GM23248 (cell line): Measurements from ENCODE around the gene MAP3K20. TPM values are rescaled to one million over a fixed set of nuclear protein-coding genes. Genes with fewer than 3 reads are reported as not detected.
A peak's percentile ranks its signal among the peaks of the same experiment; 100 is the strongest.

Experiments
- DNase-seq: peaks from one replicate; pipeline ENCODE4 v3.0.0-alpha.2; 2015
- H2AFZ ChIP-seq: fragments of 200-600 bp; sonication (generic); 2 replicates; pipeline ENCODE4 v1.6.1; 2016; ENCODE audit warnings: antibody characterized with exemption
- H3F3A ChIP-seq: fragments of 200-600 bp; sonication (generic); 2 replicates; pipeline ENCODE4 v1.6.1; 2016; ENCODE audit warnings: mild to moderate bottlenecking, antibody characterized with exemption, mixed run types; ENCODE audit not compliant: insufficient read depth
- H3K27ac ChIP-seq: fragments of 200-600 bp; sonication (generic); 2 replicates; pipeline ENCODE4 v1.5.1; 2016; ENCODE audit warnings: mild to moderate bottlenecking
- H3K27me3 ChIP-seq: fragments of 200-600 bp; sonication (generic); replicated peaks from 2 replicates; pipeline ENCODE4 v1.6.1; 2016; ENCODE audit warnings: mild to moderate bottlenecking; ENCODE audit not compliant: insufficient read depth
- H3K36me3 ChIP-seq: fragments of 200-600 bp; sonication (generic); 2 replicates; pipeline ENCODE4 v1.6.1; 2016; ENCODE audit warnings: low read depth, mild to moderate bottlenecking
- H3K4me1 ChIP-seq: fragments of 200-600 bp; sonication (generic); 2 replicates; pipeline ENCODE4 v1.6.1; 2016; ENCODE audit warnings: mild to moderate bottlenecking; ENCODE audit not compliant: insufficient read depth
- H3K4me2 ChIP-seq: fragments of 200-600 bp; sonication (generic); one replicate; pipeline ENCODE4 v1.6.1; 2016; ENCODE audit warnings: mild to moderate bottlenecking; ENCODE audit not compliant: unreplicated experiment
- H3K4me3 ChIP-seq: fragments of 200-600 bp; sonication (generic); 2 replicates; pipeline ENCODE4 v1.5.1; 2016; ENCODE audit warnings: mild to moderate bottlenecking
- H3K79me2 ChIP-seq: fragments of 200-600 bp; sonication (generic); 2 replicates; pipeline ENCODE4 v1.6.1; 2016; ENCODE audit warnings: mild to moderate bottlenecking; ENCODE audit not compliant: insufficient read depth
- H3K9ac ChIP-seq: fragments of 200-600 bp; sonication (generic); 2 replicates; pipeline ENCODE4 v1.6.1; 2016; ENCODE audit warnings: mild to moderate bottlenecking
- H3K9me2 ChIP-seq: fragments of 200-600 bp; sonication (generic); 2 replicates; pipeline ENCODE4 v1.6.1; 2016; ENCODE audit warnings: mixed run types, mild to moderate bottlenecking, moderate library complexity; ENCODE audit not compliant: insufficient read depth
- H3K9me3 ChIP-seq: fragments of 200-600 bp; sonication (generic); one replicate; pipeline ENCODE4 v1.6.1; 2017; ENCODE audit warnings: low read depth
- H4K20me1 ChIP-seq: fragments of 200-600 bp; sonication (generic); 2 replicates; pipeline ENCODE4 v1.6.0; 2016; ENCODE audit not compliant: insufficient read depth
- EZH2 ChIP-seq: fragments of 200-600 bp; sonication (generic); IDR thresholded peaks from 2 replicates; pipeline ENCODE4 v1.6.1; 2018; ENCODE audit warnings: antibody characterized with exemption, mild to moderate bottlenecking; ENCODE audit not compliant: insufficient read depth, poor library complexity, severe bottlenecking
- EZH2phosphoT487 ChIP-seq: fragments of 200-600 bp; sonication (generic); IDR thresholded peaks from 2 replicates; pipeline ENCODE4 v1.6.1; 2018; ENCODE audit warnings: antibody characterized with exemption, moderate library complexity, mild to moderate bottlenecking, low read depth; ENCODE audit not compliant: insufficient read depth
- WGBS, 2 experiments: methylation state at CpG; one replicate each; pipeline ENCODE4 v1.1.6; 2015 to 2017; ENCODE audit warnings: low lambda C conversion rate in 2 of 2, low coverage in 1 of 2; ENCODE audit errors: missing lambda C conversion rate in 2 of 2; 5-methylcytosine and 5-hydroxymethylcytosine counted together
- in situ Hi-C: fragments of 300-500 bp; cut with MboI; formaldehyde crosslinking; loops from 2 replicates; pipeline ENCODE4 v1.15.0; 2020
- polyA plus RNA-seq: library from polyadenylated mRNA; unstranded; fragments of >200 nt; fragmentation: Nextera tagmentation; extraction: Ambion mirVana; gene quantifications from 2 replicates; pipeline ENCODE4 v1.2.1, GENCODE V29; 2016
- total RNA-seq: library from RNA; depleted of rRNA; stranded (reverse); fragments of >200 nt; shearing (Covaris generic); gene quantifications from 2 replicates; pipeline ENCODE4 v1.2.3, GENCODE V29; 2014

The MAP3K20 gene
- total and polyA plus RNA-seq, 2 experiments from 2014 or later: 55.0 to 68.9 TPM

- DNase-seq: no peak
- Histone ChIP-seq H3K79me2 (peaks cover 49% of the 10 kb centered on the region), H3K9me2 (no peaks in the 10 kb centered on the region), H3K4me3 (no peak overlapping the region), H3K36me3 (no peaks in the 10 kb centered on the region), H3K9ac (no peak overlapping the region), H3F3A (0 out of 2 replicates have a peak, but pooled peaks cover 3% of the 10 kb centered on the region), H3K27me3 (no peaks in the 10 kb centered on the region), H3K9me3 (no peaks in the 10 kb centered on the region), H4K20me1 (no peaks in the 10 kb centered on the region), H2AFZ (no peak overlapping the region), H3K4me2 (no peak overlapping the region), H3K4me1 (peaks cover 10% of the 10 kb centered on the region), H3K27ac (no peak overlapping the region)
- in situ Hi-C loops: no loop called here
- WGBS, 2 experiments: 86 to 88% methylated on average over 3 of the region's 3 CpGs
- no peak for TF ChIP-seq EZH2phosphoT487
- TF ChIP-seq EZH2: no peak
Observed at GRCh38 chr2:173137610-173138009, 62.0 kb downstream of the MAP3K20 start.

- Histone ChIP-seq H3K9me2 (no peaks in the 10 kb centered on the region), H3K27me3 (no peaks in the 10 kb centered on the region), H3K27ac (no peak overlapping the region), H4K20me1 (no peaks in the 10 kb centered on the region), H3K36me3 (no peaks in the 10 kb centered on the region), H3K4me2 (no peak overlapping the region), H3K4me3 (no peak overlapping the region), H3K9me3 (no peaks in the 10 kb centered on the region), H3K9ac (no peak overlapping the region), H3F3A (0 out of 2 replicates have a peak, but pooled peaks cover 3% of the 10 kb centered on the region), H3K79me2 (peaks cover 49% of the 10 kb centered on the region), H2AFZ (no peak overlapping the region), H3K4me1 (peaks cover 10% of the 10 kb centered on the region)
- no peak for TF ChIP-seq EZH2
- TF ChIP-seq EZH2phosphoT487: no peak
- in situ Hi-C loops: no loop called here
- no peak for DNase-seq
- 96 to 97% methylated on average over 3 of the region's 3 CpGs for WGBS, 2 experiments
Observed at GRCh38 chr2:173138962-173139361, 63.3 kb downstream of the MAP3K20 start.

- DNase-seq: no peak
- H3K36me3 ChIP-seq: no peaks in the 10 kb centered on the region
- peaks cover 4% of the 10 kb centered on the region for H3K4me1 ChIP-seq
- peaks cover 18% of the 10 kb centered on the region; the same call in 1 of the 2 replicates for H3F3A ChIP-seq
- no peaks in the 10 kb centered on the region for H3K27me3 ChIP-seq
- no peak overlapping the region for H3K4me2 ChIP-seq
- H3K9me2 ChIP-seq: no peaks in the 10 kb centered on the region
- no peaks in the 10 kb centered on the region for H3K9me3 ChIP-seq
- no peak overlapping the region for H3K27ac ChIP-seq
- H2AFZ ChIP-seq: no peak overlapping the region
- no peak overlapping the region for H3K4me3 ChIP-seq
- TF ChIP-seq EZH2: no peak
- no peak overlapping the region for H3K9ac ChIP-seq
- peaks cover 40% of the 10 kb centered on the region for H3K79me2 ChIP-seq
- no peaks in the 10 kb centered on the region for H4K20me1 ChIP-seq
- in situ Hi-C loops: no loop called here
Observed at GRCh38 chr2:173141666-173142065, 66.0 kb downstream of the MAP3K20 start.

- TF ChIP-seq EZH2phosphoT487: no peak
- no peaks in the 10 kb centered on the region for H3K9me3 ChIP-seq
- peaks cover 21% of the 10 kb centered on the region for H3K79me2 ChIP-seq
- H2AFZ ChIP-seq: no peak overlapping the region
- no peak overlapping the region for H3K9ac ChIP-seq
- peaks cover 23% of the 10 kb centered on the region for H3K4me1 ChIP-seq
- H3K27ac ChIP-seq: no peak overlapping the region
- H3K4me3 ChIP-seq: no peak overlapping the region
- H3K36me3 ChIP-seq: no peaks in the 10 kb centered on the region
- no peaks in the 10 kb centered on the region for H3K9me2 ChIP-seq
- H3K4me2 ChIP-seq: no peak overlapping the region
- no peak for DNase-seq
- no peaks in the 10 kb centered on the region for H3K27me3 ChIP-seq
- H4K20me1 ChIP-seq: no peaks in the 10 kb centered on the region
- in situ Hi-C loops: no loop called here
- H3F3A ChIP-seq: peaks cover 32% of the 10 kb centered on the region
Observed at GRCh38 chr2:173145454-173145853, 69.8 kb downstream of the MAP3K20 start.

- 47 to 54% methylated on average over 3 of the region's 3 CpGs for WGBS, 2 experiments
- Histone ChIP-seq H3K9ac (no peak overlapping the region), H3K9me3 (no peaks in the 10 kb centered on the region), H3K9me2 (no peaks in the 10 kb centered on the region), H3K36me3 (no peaks in the 10 kb centered on the region), H3F3A (peaks cover 44% of the 10 kb centered on the region), H3K27me3 (no peaks in the 10 kb centered on the region), H2AFZ (no peak overlapping the region), H3K4me1 (peaks cover 35% of the 10 kb centered on the region), H4K20me1 (no peaks in the 10 kb centered on the region), H3K4me3 (no peak overlapping the region), H3K4me2 (no peak overlapping the region), H3K27ac (no peak overlapping the region), H3K79me2 (peaks cover 24% of the 10 kb centered on the region)
- DNase-seq: peak; percentile 25
- TF ChIP-seq EZH2 (no peak), EZH2phosphoT487 (no peak)
- in situ Hi-C loops: no loop called here
Observed at GRCh38 chr2:173146590-173146989, 70.9 kb downstream of the MAP3K20 start.
